SK-N-SH treated with all-trans-retinoic acid at 6 μM for 48 hours (cell line): ENCODE results near the gene UNG.

Experiments used
- ATAC-seq: fragments of 200-7000 bp; cut with Tn5 transposase; 3 replicates; pipeline ENCODE4 v1.9.1; 2020; ENCODE audit warnings: mild to moderate bottlenecking, moderate library complexity
- BACH2 ChIP-seq: fragments of 250-450 bp; sonication (Bioruptor Pico); IDR thresholded peaks from 2 replicates; pipeline ENCODE4 v1.9.0; 2021; ENCODE audit warnings: mild to moderate bottlenecking, borderline replicate concordance
- CREB5 ChIP-seq: fragments of 250-450 bp; sonication (Bioruptor Pico); IDR thresholded peaks from 2 replicates; pipeline ENCODE4 v1.5.1; 2020; ENCODE audit warnings: low read depth, mild to moderate bottlenecking, moderate library complexity
- CSDC2 ChIP-seq: fragments of 250-450 bp; sonication (Bioruptor Pico); IDR thresholded peaks from 2 replicates; pipeline ENCODE4 v1.5.0; 2020; ENCODE audit warnings: mild to moderate bottlenecking, moderate library complexity
- CSRNP3 ChIP-seq: fragments of 250-450 bp; sonication (Bioruptor Pico); IDR thresholded peaks from 2 replicates; pipeline ENCODE4 v1.5.1; 2021; ENCODE audit warnings: mild to moderate bottlenecking, moderate library complexity
- ESRRG ChIP-seq: fragments of 250-450 bp; sonication (Bioruptor Pico); IDR thresholded peaks from 2 replicates; pipeline ENCODE4 v1.6.1; 2021; ENCODE audit warnings: mild to moderate bottlenecking
- GLIS3 ChIP-seq: fragments of 250-450 bp; sonication (Bioruptor Pico); IDR thresholded peaks from 2 replicates; pipeline ENCODE4 v1.5.0; 2020; ENCODE audit warnings: mild to moderate bottlenecking, moderate library complexity
- ISL1 ChIP-seq: fragments of 250-450 bp; sonication (Bioruptor Pico); IDR thresholded peaks from 2 replicates; pipeline ENCODE4 v2.1.2; 2022; ENCODE audit warnings: mild to moderate bottlenecking, moderate library complexity
- OSR1 ChIP-seq: fragments of 250-450 bp; sonication (Bioruptor Pico); IDR thresholded peaks from 2 replicates; pipeline ENCODE4 v1.8.0; 2022; ENCODE audit warnings: moderate library complexity, mild to moderate bottlenecking, inconsistent platforms
- PATZ1 ChIP-seq: fragments of 250-450 bp; sonication (Bioruptor Pico); IDR thresholded peaks from 2 replicates; pipeline ENCODE4 v1.8.0; 2020; ENCODE audit warnings: mild to moderate bottlenecking, moderate library complexity, borderline replicate concordance
- POU6F1 ChIP-seq: fragments of 250-450 bp; sonication (Bioruptor Pico); IDR thresholded peaks from 2 replicates; pipeline ENCODE4 v1.8.0; 2021; ENCODE audit warnings: low read depth, mild to moderate bottlenecking, moderate library complexity, borderline replicate concordance
- PPARA ChIP-seq: fragments of 250-450 bp; sonication (Bioruptor Pico); IDR thresholded peaks from 2 replicates; pipeline ENCODE4 v1.5.0; 2020; ENCODE audit warnings: mild to moderate bottlenecking, borderline replicate concordance
- RARB ChIP-seq: fragments of 250-450 bp; sonication (Bioruptor Pico); IDR thresholded peaks from 2 replicates; pipeline ENCODE4 v1.8.0; 2021; ENCODE audit warnings: mild to moderate bottlenecking, moderate library complexity
- SNAI2 ChIP-seq: fragments of 250-450 bp; sonication (Bioruptor Pico); IDR thresholded peaks from 2 replicates; pipeline ENCODE4 v1.5.0; 2020; ENCODE audit warnings: mild to moderate bottlenecking, moderate library complexity
- TCF4 ChIP-seq: fragments of 250-450 bp; sonication (Bioruptor Pico); IDR thresholded peaks from 2 replicates; pipeline ENCODE4 v1.8.0; 2021; ENCODE audit warnings: mild to moderate bottlenecking, moderate library complexity, borderline replicate concordance
- TOX ChIP-seq: fragments of 250-450 bp; sonication (Bioruptor Pico); IDR thresholded peaks from 2 replicates; pipeline ENCODE4 v1.8.0; 2021; ENCODE audit warnings: mild to moderate bottlenecking, moderate library complexity, borderline replicate concordance
- ZC3H10 ChIP-seq: fragments of 250-450 bp; sonication (Bioruptor Pico); IDR thresholded peaks from 2 replicates; pipeline ENCODE4 v1.5.1; 2021; ENCODE audit warnings: mild to moderate bottlenecking, moderate library complexity
- ZFP3 ChIP-seq: fragments of 250-450 bp; sonication (Bioruptor Pico); IDR thresholded peaks from 2 replicates; pipeline ENCODE4 v1.5.0; 2020; ENCODE audit warnings: mild to moderate bottlenecking, moderate library complexity
- ZFP30 ChIP-seq: fragments of 450-650 bp; formaldehyde crosslinking; IDR thresholded peaks from 2 replicates; pipeline ENCODE4 v1.5.0; 2022; ENCODE audit warnings: mild to moderate bottlenecking, moderate library complexity
- ZNF565 ChIP-seq: fragments of 450-650 bp; formaldehyde crosslinking; conservative IDR thresholded peaks from 2 replicates; pipeline ENCODE4 v1.5.0; 2020; ENCODE audit warnings: low read depth, mild to moderate bottlenecking, moderate library complexity
- ZNF8 ChIP-seq: fragments of 450-650 bp; formaldehyde crosslinking; IDR thresholded peaks from 2 replicates; pipeline ENCODE4 v1.5.0; 2020; ENCODE audit warnings: mild to moderate bottlenecking, moderate library complexity
- TF ChIP-seq, protein P1 (sequence below): fragments of 250-450 bp; sonication (Bioruptor Pico); IDR thresholded peaks from 2 replicates; pipeline ENCODE4 v1.5.0; 2020; ENCODE audit warnings: mild to moderate bottlenecking, moderate library complexity

The UNG gene

DNA sequence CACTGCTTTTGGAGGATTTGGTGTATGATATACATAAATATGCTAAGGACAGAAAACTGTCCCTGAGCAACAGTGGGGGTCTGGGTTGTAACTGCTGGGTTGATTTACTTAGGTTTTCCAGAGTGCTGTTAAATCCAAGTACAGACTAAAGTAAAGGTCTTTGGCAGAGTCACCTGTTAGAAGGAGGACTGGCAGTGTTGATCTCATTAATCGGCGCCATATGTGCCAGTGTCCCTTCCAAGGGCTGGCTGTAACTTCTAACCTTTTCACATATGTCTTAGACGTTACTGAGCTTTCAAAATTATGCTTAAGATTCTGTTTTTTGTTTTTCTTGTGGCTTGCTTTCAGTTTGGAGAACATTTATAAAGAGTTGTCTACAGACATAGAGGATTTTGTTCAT, 5.1 kb downstream of the UNG start:
- no peak for ATAC-seq
- no peak for TF ChIP-seq CSRNP3
- no peak for TF ChIP-seq PATZ1 (CRISPR knock-in tag)
- TF ChIP-seq OSR1 (CRISPR knock-in tag), result no peak
- no peak for TF ChIP-seq ZFP3 (CRISPR knock-in tag)
- TF ChIP-seq BACH2 (CRISPR knock-in tag), result no peak
- no peak for TF ChIP-seq TCF4 (CRISPR knock-in tag)
- no peak for TF ChIP-seq CREB5 (CRISPR knock-in tag)
- TF ChIP-seq RARB (CRISPR knock-in tag), result no peak
- no peak for TF ChIP-seq SNAI2 (CRISPR knock-in tag)
- TF ChIP-seq ZNF565 (CRISPR knock-in tag), result no peak
- TF ChIP-seq POU6F1, result no peak
- TF ChIP-seq CSDC2 (CRISPR knock-in tag), result no peak

- TF ChIP-seq PPARA (CRISPR knock-in tag) (no peak), SNAI2 (CRISPR knock-in tag) (no peak), TCF4 (CRISPR knock-in tag) (no peak), ESRRG (CRISPR knock-in tag) (no peak)
These were observed 7.8 kb downstream of the UNG start for GRCh38 chr12:109105176-109105575.

DNA sequence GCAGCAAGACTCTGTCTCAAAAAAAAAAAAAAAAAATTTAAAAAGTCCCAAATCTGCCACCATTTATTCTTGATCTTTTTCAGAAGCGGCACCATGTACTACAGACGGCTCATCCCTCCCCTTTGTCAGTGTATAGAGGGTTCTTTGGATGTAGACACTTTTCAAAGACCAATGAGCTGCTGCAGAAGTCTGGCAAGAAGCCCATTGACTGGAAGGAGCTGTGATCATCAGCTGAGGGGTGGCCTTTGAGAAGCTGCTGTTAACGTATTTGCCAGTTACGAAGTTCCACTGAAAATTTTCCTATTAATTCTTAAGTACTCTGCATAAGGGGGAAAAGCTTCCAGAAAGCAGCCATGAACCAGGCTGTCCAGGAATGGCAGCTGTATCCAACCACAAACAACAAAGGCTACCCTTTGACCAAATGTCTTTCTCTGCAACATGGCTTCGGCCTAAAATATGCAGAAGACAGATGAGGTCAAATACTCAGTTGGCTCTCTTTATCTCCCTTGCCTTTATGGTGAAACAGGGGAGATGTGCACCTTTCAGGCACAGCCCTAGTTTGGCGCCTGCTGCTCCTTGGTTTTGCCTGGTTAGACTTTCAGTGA, 12.5 kb downstream of the UNG start:
- no peak for TF ChIP-seq PATZ1 (CRISPR knock-in tag)
- TF ChIP-seq GLIS3 (CRISPR knock-in tag), result no peak
- TF ChIP-seq RARB (CRISPR knock-in tag), result no peak
- TF ChIP-seq ZFP30, result no peak
- TF ChIP-seq SNAI2 (CRISPR knock-in tag), result no peak
- TF ChIP-seq ISL1 (CRISPR knock-in tag), result no peak
- TF ChIP-seq CSDC2 (CRISPR knock-in tag), result no peak
- TF ChIP-seq ZNF8 (CRISPR knock-in tag), result no peak
- TF ChIP-seq ZC3H10, result no peak
- no peak for TF ChIP-seq BACH2 (CRISPR knock-in tag)
- TF ChIP-seq, protein P1, sequence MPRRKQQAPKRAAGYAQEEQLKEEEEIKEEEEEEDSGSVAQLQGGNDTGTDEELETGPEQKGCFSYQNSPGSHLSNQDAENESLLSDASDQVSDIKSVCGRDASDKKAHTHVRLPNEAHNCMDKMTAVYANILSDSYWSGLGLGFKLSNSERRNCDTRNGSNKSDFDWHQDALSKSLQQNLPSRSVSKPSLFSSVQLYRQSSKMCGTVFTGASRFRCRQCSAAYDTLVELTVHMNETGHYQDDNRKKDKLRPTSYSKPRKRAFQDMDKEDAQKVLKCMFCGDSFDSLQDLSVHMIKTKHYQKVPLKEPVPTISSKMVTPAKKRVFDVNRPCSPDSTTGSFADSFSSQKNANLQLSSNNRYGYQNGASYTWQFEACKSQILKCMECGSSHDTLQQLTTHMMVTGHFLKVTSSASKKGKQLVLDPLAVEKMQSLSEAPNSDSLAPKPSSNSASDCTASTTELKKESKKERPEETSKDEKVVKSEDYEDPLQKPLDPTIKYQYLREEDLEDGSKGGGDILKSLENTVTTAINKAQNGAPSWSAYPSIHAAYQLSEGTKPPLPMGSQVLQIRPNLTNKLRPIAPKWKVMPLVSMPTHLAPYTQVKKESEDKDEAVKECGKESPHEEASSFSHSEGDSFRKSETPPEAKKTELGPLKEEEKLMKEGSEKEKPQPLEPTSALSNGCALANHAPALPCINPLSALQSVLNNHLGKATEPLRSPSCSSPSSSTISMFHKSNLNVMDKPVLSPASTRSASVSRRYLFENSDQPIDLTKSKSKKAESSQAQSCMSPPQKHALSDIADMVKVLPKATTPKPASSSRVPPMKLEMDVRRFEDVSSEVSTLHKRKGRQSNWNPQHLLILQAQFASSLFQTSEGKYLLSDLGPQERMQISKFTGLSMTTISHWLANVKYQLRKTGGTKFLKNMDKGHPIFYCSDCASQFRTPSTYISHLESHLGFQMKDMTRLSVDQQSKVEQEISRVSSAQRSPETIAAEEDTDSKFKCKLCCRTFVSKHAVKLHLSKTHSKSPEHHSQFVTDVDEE, result no peak
- TF ChIP-seq TOX, result no peak
- TF ChIP-seq CSRNP3, result no peak
- no peak for TF ChIP-seq ZFP3 (CRISPR knock-in tag)
- TF ChIP-seq ZNF565 (CRISPR knock-in tag), result no peak
- TF ChIP-seq PPARA (CRISPR knock-in tag), result no peak
- TF ChIP-seq TCF4 (CRISPR knock-in tag), result no peak
- ATAC-seq, result no peak

More at GRCh38 chr12:109105176-109105575, 7.8 kb downstream of the UNG start:
- ATAC-seq, result no peak
